ENCODE data around the gene CTAGE8.
"Not testable (repeated sequence)": the region's sequence is repeated elsewhere in the genome, so short reads cannot be mapped to it uniquely, and the experiment has no call there.

Gene CTAGE8

DNA sequence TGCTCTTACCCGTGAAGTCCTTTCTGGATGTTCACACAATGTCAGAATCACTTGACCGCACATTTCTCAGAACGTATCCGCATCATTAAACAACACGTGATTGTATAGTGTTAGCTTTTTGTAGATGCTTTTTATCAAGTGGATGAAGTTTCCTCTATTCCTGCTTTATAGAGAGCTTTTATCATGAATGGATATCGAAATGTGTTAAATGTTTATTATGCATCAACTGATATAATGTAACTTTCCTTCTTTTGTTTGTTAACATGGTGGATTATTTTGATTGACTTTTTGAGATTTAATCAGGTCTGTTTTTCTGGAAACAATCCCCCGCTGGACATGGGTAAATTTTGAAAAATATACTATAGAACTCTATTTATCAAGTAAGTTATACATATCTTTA, 4.4 kb downstream of the CTAGE8 start, which contains the start of gene OR2A7:
TSS of gene OR2A7 (minus strand) at position 101 of the 400 bp plus-strand sequence. CDS start 5,164 bp downstream, outside the sequence.
- in situ Hi-C loops (cut with MboI; ENCODE audit: low pct_unique_long_range_greater_than_20kb, low sequenced_read_pairs, unreplicated experiment); DNase-seq (ENCODE audit: low spot score): not testable (repeated sequence)

DNA sequence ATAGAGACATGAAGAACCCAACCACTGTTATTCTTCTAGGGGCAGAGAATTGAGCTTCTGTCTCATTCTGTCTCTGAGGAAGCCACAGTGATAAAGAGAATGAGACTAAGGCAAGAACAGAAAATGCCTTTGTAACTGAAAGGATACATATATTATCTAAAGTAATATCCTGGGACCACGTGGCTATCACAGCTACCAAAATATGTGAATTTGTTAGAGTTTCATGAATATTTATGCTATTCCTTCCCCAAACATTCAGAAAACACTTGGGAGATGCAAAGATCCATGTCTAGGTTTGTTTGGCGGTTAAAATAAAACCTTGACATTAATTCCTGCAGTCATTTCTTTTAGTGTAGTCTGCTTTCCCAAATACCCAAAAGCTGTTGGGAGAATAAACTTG, 7.0 kb downstream of the CTAGE8 start:
- DNase-seq (ENCODE audit: low spot score); in situ Hi-C loops (cut with MboI; ENCODE audit: low pct_unique_long_range_greater_than_20kb, low sequenced_read_pairs, unreplicated experiment): not testable (repeated sequence)

DNA sequence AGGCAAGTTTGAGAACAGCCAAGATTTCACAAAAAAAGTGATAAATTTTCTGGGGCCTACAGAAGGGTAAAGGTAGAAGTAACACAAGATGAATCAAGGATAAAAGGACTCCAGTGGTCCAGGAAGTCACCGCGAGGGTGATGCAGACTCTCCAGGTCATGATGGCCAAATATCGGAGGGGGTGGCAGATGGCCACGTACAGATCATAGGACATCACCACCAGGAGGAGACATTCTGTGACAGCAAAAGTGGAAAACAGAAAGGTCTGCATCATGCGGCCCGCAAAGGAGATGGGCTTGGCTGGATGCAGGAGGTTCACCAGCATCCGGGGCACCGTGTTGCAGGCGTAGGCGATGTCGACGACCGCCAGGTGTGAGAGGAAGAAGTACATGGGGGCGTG, 10.0 kb downstream of the CTAGE8 start:
- DNase-seq (ENCODE audit: low spot score); in situ Hi-C loops (cut with MboI; ENCODE audit: low pct_unique_long_range_greater_than_20kb, low sequenced_read_pairs, unreplicated experiment): not testable (repeated sequence)

DNA sequence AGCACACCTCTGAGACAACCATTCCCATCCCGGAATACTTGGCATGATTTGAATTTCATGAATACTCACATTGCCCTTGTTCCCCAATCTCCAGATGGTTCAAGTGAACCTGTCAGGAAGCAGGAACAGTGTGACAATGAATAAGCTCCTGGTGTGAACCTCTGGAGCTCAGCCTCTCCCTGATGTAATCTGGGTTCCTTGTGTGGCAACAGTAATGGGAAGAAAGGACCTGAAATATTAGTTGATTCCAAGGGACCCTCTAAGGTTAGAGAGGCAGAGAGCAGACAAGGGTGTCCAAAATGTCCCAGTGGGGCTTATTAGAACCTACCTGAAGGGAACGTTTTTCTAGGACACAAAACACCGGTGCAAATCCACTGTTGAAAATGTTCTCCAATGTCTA, 13.0 kb downstream of the CTAGE8 start:
- in situ Hi-C loops (cut with MboI; ENCODE audit: low pct_unique_long_range_greater_than_20kb, low sequenced_read_pairs, unreplicated experiment): no loop called here
- DNase-seq (ENCODE audit: low spot score): no peak
- TF ChIP-seq, protein P1, sequence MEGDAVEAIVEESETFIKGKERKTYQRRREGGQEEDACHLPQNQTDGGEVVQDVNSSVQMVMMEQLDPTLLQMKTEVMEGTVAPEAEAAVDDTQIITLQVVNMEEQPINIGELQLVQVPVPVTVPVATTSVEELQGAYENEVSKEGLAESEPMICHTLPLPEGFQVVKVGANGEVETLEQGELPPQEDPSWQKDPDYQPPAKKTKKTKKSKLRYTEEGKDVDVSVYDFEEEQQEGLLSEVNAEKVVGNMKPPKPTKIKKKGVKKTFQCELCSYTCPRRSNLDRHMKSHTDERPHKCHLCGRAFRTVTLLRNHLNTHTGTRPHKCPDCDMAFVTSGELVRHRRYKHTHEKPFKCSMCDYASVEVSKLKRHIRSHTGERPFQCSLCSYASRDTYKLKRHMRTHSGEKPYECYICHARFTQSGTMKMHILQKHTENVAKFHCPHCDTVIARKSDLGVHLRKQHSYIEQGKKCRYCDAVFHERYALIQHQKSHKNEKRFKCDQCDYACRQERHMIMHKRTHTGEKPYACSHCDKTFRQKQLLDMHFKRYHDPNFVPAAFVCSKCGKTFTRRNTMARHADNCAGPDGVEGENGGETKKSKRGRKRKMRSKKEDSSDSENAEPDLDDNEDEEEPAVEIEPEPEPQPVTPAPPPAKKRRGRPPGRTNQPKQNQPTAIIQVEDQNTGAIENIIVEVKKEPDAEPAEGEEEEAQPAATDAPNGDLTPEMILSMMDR (IDR thresholded peaks at IDR 0.05; ENCODE audit: extremely low read depth, insufficient read depth, missing control alignments): no peak

DNA sequence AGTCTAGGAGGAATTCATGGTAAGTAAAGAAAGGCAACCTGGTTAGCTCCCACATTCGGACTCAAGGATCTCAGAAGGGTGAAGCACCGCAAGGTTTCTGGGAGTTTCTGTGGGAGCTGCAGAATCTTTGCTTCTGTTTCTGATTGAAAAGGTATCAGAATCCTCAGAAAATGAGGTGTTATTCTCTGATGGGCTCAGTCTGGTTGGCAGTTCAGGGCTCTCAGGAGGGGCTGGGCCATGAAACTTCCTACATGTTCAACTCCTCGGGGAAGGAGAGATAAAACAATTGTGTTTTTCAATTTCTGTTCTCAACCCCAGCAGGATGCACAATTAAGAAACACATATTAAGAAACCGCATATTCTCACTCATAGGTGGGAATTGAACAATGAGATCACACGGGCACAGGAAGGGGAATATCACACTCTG, 13.6 kb downstream of the CTAGE8 start:
- in situ Hi-C loops (cut with MboI; ENCODE audit: low pct_unique_long_range_greater_than_20kb, low sequenced_read_pairs, unreplicated experiment): no loop called here
- TF ChIP-seq, protein P1 (IDR thresholded peaks at IDR 0.05; ENCODE audit: extremely low read depth, insufficient read depth, missing control alignments): no peak
- DNase-seq (ENCODE audit: low spot score): no peak

DNA sequence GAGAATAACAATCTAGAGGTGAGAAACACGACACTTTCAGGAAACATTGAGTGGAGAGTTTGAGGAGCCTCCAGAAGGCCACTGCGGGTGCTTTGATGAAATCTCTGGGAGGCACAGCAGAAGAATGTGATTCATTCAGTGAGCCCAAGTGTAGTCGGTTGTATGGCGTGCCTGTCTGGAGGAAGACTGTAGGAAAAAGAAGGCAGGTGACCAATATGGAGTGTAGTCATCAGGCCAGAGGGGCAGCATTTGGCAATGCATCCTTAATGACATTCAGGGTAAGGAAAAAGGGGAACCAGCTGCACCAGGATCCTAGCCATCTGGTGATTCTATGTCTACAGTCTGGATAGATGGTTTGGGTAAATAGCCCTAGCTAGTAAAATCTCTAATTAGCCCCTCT, 16.8 kb downstream of the CTAGE8 start:
- DNase-seq (ENCODE audit: low spot score); in situ Hi-C loops (cut with MboI; ENCODE audit: low pct_unique_long_range_greater_than_20kb, low sequenced_read_pairs, unreplicated experiment): not testable (repeated sequence)

DNA sequence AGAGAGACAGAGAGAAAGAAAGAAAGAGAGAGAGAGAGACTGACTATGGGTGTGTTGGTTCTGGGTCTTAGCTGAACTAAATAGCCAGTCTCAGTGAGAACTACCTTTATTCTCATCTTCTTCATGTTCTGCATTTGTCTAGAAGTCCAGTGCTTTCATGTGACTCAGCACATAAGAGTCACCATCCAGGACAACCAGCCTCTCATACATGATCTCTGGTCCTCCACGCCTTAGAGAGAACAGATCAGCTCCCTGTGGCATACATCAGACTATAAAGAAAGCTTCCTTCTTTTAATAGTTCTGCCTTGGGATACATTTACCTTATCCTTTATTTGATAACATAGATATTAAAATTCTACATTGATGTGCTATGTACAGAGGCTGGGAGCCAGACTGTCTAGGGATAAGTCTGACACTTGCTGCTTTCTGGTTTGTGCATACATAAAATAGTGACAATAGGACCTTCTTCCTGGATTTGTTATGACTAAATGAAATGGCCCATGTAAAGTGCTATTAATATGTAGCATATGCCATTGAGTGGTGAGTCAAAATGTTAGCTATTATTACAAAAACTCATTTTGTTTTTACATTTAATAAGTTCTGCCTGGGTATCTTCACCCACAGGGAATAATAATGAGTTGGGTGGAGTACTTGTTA, 21.3 kb downstream of the CTAGE8 start:
- DNase-seq (ENCODE audit: low spot score); in situ Hi-C loops (cut with MboI; ENCODE audit: low pct_unique_long_range_greater_than_20kb, low sequenced_read_pairs, unreplicated experiment): not testable (repeated sequence)

DNA sequence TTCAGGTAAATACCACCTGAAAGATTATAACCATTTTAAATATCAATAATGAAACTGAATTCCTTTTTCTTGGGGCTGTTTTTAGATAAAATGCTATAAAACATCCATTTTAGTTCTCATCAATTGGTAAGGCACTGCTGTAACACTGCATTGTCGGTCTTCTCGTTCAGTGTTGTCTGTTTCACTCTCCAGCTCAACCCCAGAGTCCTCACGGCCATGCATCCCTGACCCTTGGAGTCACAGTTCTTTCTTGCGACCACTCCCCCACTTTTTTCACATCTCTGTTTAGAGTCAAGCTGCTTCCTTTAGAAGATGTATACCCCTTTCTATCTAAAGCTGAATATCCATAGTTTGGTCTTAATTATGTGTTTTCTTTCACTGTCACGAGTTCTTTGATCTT, 22.1 kb downstream of the CTAGE8 start:
- DNase-seq (ENCODE audit: low spot score); in situ Hi-C loops (cut with MboI; ENCODE audit: low pct_unique_long_range_greater_than_20kb, low sequenced_read_pairs, unreplicated experiment): not testable (repeated sequence)

DNA sequence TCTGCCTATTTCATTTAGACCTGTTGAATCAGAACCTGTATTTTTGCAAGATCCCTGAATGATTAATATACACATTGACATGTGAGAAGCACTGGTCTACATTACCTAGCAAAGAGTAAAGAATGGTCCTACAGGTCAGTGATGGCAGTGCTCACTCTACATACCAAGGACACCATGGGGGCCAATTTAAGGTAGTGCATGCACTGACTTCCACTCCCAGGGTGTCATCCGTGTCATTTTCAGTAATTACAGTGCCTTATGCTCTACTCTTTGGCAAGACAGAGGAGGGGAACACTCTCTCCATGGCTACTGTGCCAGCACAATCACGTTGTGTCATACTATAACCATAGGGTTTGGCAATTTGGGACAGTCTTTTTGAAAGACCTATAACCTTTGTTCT, 23.7 kb downstream of the CTAGE8 start:
- in situ Hi-C loops (cut with MboI; ENCODE audit: low pct_unique_long_range_greater_than_20kb, low sequenced_read_pairs, unreplicated experiment): not testable (repeated sequence)

DNA sequence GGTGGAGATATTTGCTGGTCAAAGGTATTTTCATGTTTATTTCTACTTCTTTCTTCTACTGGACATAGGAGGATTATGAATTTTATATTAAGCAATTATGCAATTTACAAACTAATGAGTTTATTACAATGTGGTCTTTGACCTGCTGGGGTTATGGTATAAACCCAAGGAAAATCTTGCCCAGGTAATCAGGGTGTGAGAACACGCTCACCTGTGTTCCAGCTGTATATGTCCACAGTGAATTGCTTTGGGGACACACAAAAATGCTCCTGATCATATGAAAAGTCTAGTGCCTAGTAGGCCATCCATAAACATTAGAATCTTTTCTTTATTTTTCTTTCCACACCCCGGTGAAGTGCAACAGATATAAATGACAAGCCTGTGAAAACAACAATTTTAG, 29.7 kb downstream of the CTAGE8 start, which contains the start of gene OR2A42:
TSS of gene OR2A42 (minus strand) at position 241 of the 400 bp plus-strand sequence. CDS start 6,762 bp downstream, outside the sequence.
- in situ Hi-C loops (cut with MboI; ENCODE audit: low pct_unique_long_range_greater_than_20kb, low sequenced_read_pairs, unreplicated experiment): not testable (repeated sequence)

More for the DNA sequence above, 23.7 kb downstream of the CTAGE8 start:
- not testable (repeated sequence) for DNase-seq (ENCODE audit: low spot score)

DNA sequence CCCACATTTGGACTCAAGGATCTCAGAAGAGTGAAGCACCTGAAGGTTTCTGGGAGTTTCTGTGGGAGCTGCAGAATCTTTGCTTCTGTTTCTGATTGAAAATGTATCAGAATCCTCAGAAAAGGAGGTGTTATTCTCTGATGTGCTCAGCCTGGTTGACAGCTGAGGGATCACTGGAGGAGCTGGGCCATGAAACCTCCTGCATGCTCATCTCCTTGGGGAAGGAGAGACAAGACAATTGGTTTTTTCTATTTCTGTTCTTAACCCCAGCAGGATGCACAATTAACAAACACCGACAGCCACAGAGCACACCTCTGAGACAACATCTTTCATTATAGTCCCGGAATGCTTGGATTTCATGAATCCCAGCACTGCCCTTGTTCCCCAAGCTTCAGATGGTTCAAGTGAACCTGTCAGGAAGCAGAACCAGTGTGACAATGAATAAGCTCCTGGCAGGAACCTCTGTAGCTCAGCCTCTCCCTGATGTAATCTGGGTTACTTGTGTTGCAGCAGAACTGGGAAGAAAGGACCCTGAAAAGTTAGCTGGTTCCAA, 30.5 kb downstream of the CTAGE8 start:
- DNase-seq (ENCODE audit: low spot score); in situ Hi-C loops (cut with MboI; ENCODE audit: low pct_unique_long_range_greater_than_20kb, low sequenced_read_pairs, unreplicated experiment): not testable (repeated sequence)

More for the DNA sequence above, 29.7 kb downstream of the CTAGE8 start, which contains the start of gene OR2A42:
- DNase-seq (ENCODE audit: low spot score): not testable (repeated sequence)

DNA sequence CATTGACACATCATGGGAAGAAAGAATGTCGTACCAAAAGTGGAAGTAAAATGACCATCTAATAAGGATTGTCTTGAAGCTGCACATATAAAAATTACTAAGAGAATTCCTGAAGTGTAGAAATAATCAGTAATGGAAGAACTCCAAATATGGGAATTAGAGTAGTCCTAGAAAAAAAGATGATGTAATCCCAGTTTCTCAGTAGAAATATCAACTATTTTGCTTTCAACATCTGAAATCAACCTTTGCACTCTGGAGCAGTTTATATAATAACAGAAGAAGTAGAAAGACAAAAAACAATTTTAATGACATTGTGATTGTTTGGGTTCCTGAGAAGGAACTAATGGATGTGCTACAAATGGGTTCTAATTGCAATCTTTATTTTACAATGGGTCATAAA, 36.0 kb downstream of the CTAGE8 start:
- in situ Hi-C loops (cut with MboI; ENCODE audit: low pct_unique_long_range_greater_than_20kb, low sequenced_read_pairs, unreplicated experiment); DNase-seq (ENCODE audit: low spot score): not testable (repeated sequence)

DNA sequence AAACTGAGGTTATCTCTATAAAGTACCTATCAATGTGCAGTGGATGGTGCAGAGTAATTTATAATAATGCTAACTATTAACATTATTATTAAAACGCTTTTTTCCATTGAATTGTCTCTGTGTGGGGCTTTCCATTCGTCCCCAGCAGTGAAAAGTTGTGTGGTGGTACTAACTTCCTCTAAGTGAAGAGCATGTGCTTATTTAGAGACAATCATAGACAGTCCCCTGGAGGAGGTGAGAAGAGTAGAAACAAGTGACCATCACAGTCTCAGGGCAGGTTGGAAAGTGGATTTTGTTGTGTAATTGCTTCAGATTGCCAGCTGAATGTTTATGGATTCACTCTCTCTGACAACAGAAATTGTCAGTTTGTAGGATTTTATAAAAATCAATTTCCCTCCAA, 38.1 kb downstream of the CTAGE8 start:
- DNase-seq (ENCODE audit: low spot score); in situ Hi-C loops (cut with MboI; ENCODE audit: low pct_unique_long_range_greater_than_20kb, low sequenced_read_pairs, unreplicated experiment): not testable (repeated sequence)

DNA sequence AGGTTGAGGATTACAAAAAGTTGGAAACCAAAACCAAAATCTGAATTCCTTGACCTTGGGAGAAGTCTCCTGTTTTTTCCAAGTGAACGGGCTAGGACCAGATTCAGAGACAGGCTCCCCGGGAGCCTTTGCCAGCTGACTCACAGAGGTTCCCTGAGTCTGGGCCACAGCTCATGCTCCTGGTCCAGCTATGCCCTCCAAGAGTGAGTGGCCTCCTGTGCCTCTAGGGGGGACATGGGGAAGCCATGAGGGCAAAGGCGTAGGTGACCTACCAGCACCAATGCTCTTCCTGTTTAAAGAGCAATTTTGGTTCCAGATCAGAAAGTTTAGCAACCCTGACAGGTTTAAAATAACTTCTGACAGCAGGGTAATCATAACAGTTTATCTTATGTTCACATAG, 40.3 kb downstream of the CTAGE8 start:
- DNase-seq (ENCODE audit: low spot score); in situ Hi-C loops (cut with MboI; ENCODE audit: low pct_unique_long_range_greater_than_20kb, low sequenced_read_pairs, unreplicated experiment): not testable (repeated sequence)

DNA sequence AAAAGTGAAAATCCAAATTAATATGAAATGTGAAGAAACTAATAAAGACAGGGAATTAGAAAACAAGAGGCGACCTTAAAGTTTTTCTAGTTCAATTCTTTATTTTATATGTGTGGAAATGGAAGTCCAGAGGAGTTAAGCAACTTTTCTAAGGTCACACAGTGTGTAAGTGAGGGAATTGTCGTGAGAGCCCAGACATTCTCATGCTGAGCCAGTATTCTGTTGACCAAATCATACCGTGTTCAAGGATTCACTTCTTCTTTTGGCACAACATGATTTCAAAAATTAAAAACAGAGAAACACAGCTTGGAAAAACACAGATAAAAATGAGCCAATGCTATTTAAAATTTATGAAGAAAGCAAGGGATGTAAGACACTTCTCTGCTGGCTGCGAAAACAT, 42.2 kb downstream of the CTAGE8 start:
- in situ Hi-C loops (cut with MboI; ENCODE audit: low pct_unique_long_range_greater_than_20kb, low sequenced_read_pairs, unreplicated experiment): not testable (repeated sequence)

DNA sequence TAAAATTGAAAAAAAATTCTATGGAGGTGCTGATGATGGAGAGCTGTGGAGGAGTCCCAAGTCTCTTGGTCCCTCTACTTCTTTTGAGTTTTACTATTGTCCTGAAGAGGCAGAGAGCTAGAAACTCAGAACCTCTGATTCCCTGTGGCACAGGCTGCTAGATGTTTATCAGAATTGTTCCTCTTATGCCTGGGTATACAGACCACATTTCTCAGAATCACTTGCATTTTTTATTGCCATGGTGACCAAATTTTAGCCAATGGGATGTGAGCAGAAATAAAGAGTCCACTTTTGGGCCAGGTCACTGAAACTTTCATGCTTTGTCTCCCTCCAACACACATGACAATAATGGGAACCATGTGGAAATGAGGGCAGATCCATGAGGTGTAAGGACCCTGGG, 45.4 kb downstream of the CTAGE8 start:
- DNase-seq (ENCODE audit: low spot score); in situ Hi-C loops (cut with MboI; ENCODE audit: low pct_unique_long_range_greater_than_20kb, low sequenced_read_pairs, unreplicated experiment): not testable (repeated sequence)

More for the DNA sequence above, 42.2 kb downstream of the CTAGE8 start:
- DNase-seq (ENCODE audit: low spot score): not testable (repeated sequence)

Data from GM13977 (cell line).